ENCODE measurements around the gene MGST1. TPM values are rescaled to one million over a fixed set of nuclear protein-coding genes. Genes with fewer than 3 reads are reported as not detected.

Gene MGST1
- total RNA-seq, 1 donor from 2014 or later = 17.9 TPM

- H3K9me3 Mint-ChIP-seq (ENCODE audit: low read depth) = peaks cover 9% of the 10 kb centered on the region
These were observed 22.7 kb upstream of the MGST1 start for GRCh38 chr12:16324772-16325171.

GRCh38 chr12:16325426-16325825 is 22.0 kb upstream of the MGST1 start:
- DNase-seq (ENCODE audit: low spot score) = no peak
- H3K9me3 Mint-ChIP-seq (ENCODE audit: low read depth) = peaks cover 9% of the 10 kb centered on the region
- no peaks in the 10 kb centered on the region for H3K36me3 Mint-ChIP-seq (ENCODE audit: low read depth)
- H3K4me3 Mint-ChIP-seq (ENCODE audit: unreplicated experiment) = no peak overlapping the region
- TF ChIP-seq CTCF (IDR thresholded peaks at IDR 0.05) = no peak
- H3K27me3 Mint-ChIP-seq (ENCODE audit: low read depth) = no peaks in the 10 kb centered on the region
- H3K4me1 Mint-ChIP-seq (ENCODE audit: low read depth) = peaks cover 20% of the 10 kb centered on the region
- H3K27ac Mint-ChIP-seq (ENCODE audit: unreplicated experiment) = no peak overlapping the region

More at GRCh38 chr12:16324772-16325171, 22.7 kb upstream of the MGST1 start:
- no peak overlapping the region for H3K27ac Mint-ChIP-seq (ENCODE audit: unreplicated experiment)
- no peaks in the 10 kb centered on the region for H3K36me3 Mint-ChIP-seq (ENCODE audit: low read depth)
- H3K4me1 Mint-ChIP-seq (ENCODE audit: low read depth) = peaks cover 20% of the 10 kb centered on the region
- H3K4me3 Mint-ChIP-seq (ENCODE audit: unreplicated experiment) = no peak overlapping the region
- no peak for TF ChIP-seq CTCF (IDR thresholded peaks at IDR 0.05)
- no peak for DNase-seq (ENCODE audit: low spot score)
- H3K27me3 Mint-ChIP-seq (ENCODE audit: low read depth) = no peaks in the 10 kb centered on the region

- no peak for TF ChIP-seq CTCF (IDR thresholded peaks at IDR 0.05)
- Mint-ChIP-seq H3K9me3 (ENCODE audit: low read depth) (peaks cover 9% of the 10 kb centered on the region), H3K4me3 (ENCODE audit: unreplicated experiment) (no peak overlapping the region)
These were observed 19.5 kb upstream of the MGST1 start for GRCh38 chr12:16327963-16328362.

GRCh38 chr12:16329594-16329993 is 17.9 kb upstream of the MGST1 start:
- no peak for DNase-seq (ENCODE audit: low spot score)
- no peaks in the 10 kb centered on the region for H3K27me3 Mint-ChIP-seq (ENCODE audit: low read depth)

More at GRCh38 chr12:16327963-16328362, 19.5 kb upstream of the MGST1 start:
- H3K27me3 Mint-ChIP-seq (ENCODE audit: low read depth) = no peaks in the 10 kb centered on the region
- no peak for DNase-seq (ENCODE audit: low spot score)
- no peaks in the 10 kb centered on the region for H3K36me3 Mint-ChIP-seq (ENCODE audit: low read depth)
- H3K4me1 Mint-ChIP-seq (ENCODE audit: low read depth) = peaks cover 12% of the 10 kb centered on the region
- H3K27ac Mint-ChIP-seq (ENCODE audit: unreplicated experiment) = no peak overlapping the region

GRCh38 chr12:16330560-16330959 is 16.9 kb upstream of the MGST1 start:
- no peak overlapping the region for H3K4me3 Mint-ChIP-seq (ENCODE audit: unreplicated experiment)
- peaks cover 9% of the 10 kb centered on the region for H3K9me3 Mint-ChIP-seq (ENCODE audit: low read depth)
- H3K4me1 Mint-ChIP-seq (ENCODE audit: low read depth) = peaks cover 4% of the 10 kb centered on the region
- H3K36me3 Mint-ChIP-seq (ENCODE audit: low read depth) = no peaks in the 10 kb centered on the region
- TF ChIP-seq CTCF (IDR thresholded peaks at IDR 0.05) = no peak
- H3K27me3 Mint-ChIP-seq (ENCODE audit: low read depth) = no peaks in the 10 kb centered on the region
- no peak overlapping the region for H3K27ac Mint-ChIP-seq (ENCODE audit: unreplicated experiment)
- DNase-seq (ENCODE audit: low spot score) = no peak

More at GRCh38 chr12:16329594-16329993, 17.9 kb upstream of the MGST1 start:
- H3K4me3 Mint-ChIP-seq (ENCODE audit: unreplicated experiment) = no peak overlapping the region
- no peaks in the 10 kb centered on the region for H3K36me3 Mint-ChIP-seq (ENCODE audit: low read depth)
- peaks cover 9% of the 10 kb centered on the region for H3K9me3 Mint-ChIP-seq (ENCODE audit: low read depth)
- H3K4me1 Mint-ChIP-seq (ENCODE audit: low read depth) = peaks cover 4% of the 10 kb centered on the region
- no peak overlapping the region for H3K27ac Mint-ChIP-seq (ENCODE audit: unreplicated experiment)
- TF ChIP-seq CTCF (IDR thresholded peaks at IDR 0.05) = no peak

Measured in chondrocyte (in vitro differentiated cells).